ENCODE results near the gene DECR2.
"Not testable (repeated sequence)": the region's sequence is repeated elsewhere in the genome, so short reads cannot be mapped to it uniquely, and the experiment has no call there.

Gene DECR2

GRCh38 chr16:367333-367903 is 34.3 kb upstream of the DECR2 start:
- no peak for DNase-seq

- no peak for DNase-seq
Observed at GRCh38 chr16:368388-369158, 33.1 kb upstream of the DECR2 start.

DNA sequence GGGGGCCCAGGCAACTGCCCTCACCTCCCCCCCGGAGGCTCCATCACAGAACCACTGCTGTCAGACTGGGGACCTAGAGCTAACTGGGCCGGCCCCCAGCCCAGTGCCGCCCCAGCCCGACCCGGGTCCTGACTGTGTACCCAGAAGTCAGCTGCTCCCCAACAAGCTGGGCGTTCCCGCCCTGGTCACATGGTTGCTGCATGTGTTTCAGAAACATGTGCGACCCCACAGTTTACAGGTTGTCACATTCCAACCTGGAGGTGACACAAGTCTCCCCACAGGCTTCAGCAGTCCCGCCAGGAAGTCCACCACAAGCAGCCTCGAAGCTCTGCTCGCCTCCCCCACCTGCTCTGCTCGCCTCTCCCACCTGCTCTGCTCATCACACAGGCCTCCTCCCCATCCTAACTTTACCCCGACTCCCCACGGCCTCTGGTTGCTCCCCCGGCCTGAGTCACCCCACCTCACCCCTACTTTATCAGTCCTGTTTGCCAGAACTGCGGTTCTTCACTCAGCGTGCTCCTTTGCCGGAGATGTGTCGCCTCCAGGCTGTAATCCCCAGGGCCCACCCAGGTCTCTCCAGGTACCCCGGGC is 32.3 kb upstream of the DECR2 start:
- DNase-seq: no peak

- DNase-seq: no peak
Observed at GRCh38 chr16:369866-370436, 31.7 kb upstream of the DECR2 start.

GRCh38 chr16:370443-370842 is 31.2 kb upstream of the DECR2 start, which contains the start of gene MRPL28:
Gene MRPL28, minus strand, starts transcription at chr16:370538. Its CDS starts 320 bp downstream, at chr16:370218.
- peak; percentile 95 to 97 (median 97) for DNase-seq

GRCh38 chr16:370979-371514 is 30.6 kb upstream of the DECR2 start:
- no peak for DNase-seq

DNA sequence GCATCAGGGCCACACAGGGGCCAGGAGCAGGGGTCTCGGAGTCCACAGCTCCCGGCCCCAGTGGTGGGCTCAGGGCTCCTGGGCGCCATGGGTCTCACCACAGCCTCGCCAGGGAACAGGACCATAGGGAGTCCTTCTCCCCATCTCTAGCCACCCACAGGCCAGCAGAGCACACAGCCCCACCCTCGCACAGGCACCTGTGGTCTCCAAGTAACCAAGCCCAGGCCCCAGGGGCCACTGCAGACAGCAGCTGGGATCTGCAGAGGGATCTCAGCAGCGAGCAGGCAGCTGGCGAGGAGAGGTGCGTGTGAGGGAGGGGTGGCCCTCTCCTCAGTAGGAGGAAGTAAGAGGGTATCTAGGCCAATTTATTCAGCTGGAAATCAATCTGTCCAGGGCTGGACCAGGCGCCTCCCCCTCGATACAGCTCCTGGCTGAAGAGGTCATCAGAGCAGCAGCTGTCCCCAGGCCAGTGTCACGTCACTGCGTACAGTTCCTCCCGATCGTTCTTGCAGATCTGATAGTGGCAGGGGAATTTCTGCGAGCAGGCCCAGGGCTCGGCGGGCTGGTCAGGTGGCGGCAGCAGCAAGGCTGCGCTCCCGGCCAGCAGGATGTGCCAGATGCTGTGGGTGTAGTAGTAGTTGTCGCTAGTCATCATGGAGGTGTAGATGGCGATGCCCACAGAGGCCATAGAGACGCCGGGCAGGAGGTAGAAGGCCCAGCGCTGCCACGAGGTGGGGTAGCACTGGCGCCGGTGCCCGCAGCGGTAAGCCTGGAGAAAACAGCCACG is 30.0 kb upstream of the DECR2 start:
- no peak for DNase-seq

GRCh38 chr16:372302-372983 is 29.2 kb upstream of the DECR2 start:
- no peak for DNase-seq

GRCh38 chr16:373020-373598 is 28.6 kb upstream of the DECR2 start:
- no peak for DNase-seq

GRCh38 chr16:373848-374615 is 27.7 kb upstream of the DECR2 start:
- no peak for DNase-seq

DNA sequence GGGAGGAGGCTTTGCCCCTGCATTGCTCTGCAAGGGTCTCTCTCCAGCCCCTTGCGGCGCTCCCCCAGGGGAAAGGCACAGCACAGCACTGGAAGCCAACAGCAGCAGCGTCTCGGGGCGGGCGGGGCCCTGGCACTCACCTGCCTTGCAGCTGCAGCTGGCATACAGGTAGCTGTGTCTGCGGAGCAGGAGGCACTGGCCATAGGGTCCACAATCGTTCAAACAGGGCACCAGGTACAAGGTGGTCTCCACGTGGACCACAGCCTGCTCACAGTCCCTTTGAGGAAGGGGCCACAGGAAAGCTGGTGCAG is 27.1 kb upstream of the DECR2 start:
- no peak for DNase-seq

DNA sequence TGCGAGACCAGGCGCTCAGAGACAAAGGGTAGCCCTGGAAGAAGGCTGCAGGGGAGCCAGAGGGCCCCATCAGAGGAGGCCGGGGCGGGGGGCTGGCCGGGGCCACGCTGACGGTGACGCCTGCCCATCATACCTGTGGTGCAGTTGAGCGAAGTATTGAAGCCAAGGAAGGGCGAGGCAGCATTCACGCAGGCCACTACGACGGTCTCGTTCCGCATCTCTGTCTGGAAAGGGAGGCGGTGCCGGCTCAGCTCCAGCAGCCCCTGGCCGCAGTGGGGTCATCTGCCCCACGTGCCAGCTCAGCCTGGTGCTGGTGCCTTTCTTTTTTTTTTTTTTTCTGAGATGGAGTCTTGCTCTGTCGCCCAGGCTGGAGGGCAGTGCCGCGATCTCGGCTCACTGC is 26.5 kb upstream of the DECR2 start:
- no peak for DNase-seq

DNA sequence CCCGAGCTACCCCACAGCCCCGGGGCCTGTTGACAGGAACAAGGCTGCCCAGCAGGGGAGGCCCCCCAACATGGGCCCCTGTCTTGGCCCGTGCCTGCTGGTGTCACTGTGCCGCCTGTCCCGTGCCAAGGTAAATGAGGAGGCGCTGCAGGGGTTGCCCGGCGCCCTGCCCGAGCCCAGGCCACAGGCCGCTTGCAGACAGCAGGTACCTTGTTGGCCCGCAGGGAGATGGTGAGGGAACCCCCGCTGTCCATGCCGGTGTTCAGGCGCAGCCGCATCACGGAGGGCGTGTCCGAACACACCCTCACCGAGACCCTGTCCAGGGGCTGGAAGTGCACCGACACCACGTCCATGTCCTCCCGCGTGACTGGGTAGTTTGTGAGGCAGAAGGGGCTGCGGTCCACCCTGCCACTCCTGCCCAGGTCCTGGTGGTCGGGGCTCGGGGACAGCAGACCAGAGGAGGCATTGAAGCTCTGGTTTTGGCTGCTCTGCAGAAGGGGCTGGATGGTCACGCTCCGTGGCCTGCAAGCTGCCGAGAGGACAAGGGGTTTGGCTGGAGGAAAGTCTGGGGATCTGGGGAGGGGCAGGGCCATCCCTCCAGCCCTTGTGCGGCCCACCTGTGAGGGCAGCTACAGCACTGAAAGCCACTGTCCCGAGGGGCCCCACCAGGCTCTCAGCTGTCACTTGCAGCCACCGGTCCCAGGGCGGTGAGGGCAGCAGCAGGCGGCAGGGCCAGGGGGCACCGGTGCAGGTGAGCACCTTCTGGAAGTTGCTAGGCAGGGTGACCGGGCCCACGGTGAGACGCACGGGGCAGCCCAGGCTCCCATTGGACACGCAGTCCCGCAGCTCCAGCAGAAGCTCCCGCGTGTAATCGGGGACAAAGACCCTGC is 25.5 kb upstream of the DECR2 start:
- no peak for DNase-seq

DNA sequence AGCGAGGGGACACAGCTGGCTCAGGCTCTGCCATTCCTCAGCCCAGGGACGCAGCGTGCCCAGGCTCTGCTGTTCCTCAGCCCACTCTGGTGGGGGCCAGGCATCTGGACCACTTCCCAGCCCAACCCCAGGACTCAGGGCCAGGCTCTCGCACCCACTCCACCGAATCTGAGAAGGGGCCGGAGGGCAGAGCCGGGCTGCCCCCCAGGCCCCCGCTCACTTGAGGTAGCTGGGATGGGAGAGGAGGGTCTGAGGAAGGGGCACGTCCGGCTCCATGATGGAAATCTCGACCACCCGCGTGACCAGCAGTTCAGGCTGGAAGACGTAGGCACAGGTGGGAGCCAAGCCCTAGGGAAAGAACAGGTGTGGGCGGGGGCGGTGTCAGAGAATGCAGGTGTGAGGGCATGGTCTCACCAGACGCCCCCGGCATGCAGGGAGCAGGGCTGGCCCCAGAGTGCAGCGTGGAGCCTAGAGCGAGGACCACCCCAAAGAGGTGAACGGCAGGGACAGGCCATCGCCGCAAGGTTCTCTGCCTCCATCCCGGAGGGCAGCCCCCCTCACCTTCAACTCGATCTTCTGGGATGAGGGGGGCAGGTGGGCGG is 24.8 kb upstream of the DECR2 start:
- no peak for DNase-seq

GRCh38 chr16:377419-377951 is 24.2 kb upstream of the DECR2 start:
- no peak for DNase-seq

DNA sequence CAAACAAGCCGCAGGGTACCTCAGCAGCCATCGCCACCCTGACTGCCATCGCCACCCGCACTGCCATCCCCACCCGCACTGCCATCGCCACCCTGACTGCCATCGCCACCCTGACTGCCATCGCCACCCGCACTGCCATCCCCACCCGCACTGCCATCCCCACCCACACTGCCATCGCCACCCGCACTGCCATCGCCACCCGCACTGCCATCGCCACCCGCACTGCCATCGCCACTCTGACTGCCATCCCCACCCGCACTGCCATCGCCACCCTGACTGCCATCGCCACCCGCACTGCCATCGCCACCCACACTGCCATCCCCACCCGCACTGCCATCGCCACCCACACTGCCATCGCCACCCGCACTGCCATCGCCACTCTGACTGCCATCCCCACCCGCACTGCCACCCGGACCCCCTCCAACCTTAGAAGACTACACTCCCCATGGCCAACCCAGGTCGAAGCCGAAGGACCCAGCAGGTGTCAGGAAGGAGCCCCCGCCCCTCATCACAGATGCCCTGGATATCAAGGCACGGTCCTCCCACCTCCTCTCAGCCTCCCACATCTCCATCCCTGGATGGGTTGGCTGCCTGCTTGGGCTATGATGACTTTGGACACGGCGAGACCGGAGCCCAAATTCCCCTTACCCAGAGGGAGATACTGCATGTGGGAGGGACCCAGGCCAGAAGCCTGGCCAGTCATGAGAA is 23.4 kb upstream of the DECR2 start:
- not testable (repeated sequence) for DNase-seq

DNA sequence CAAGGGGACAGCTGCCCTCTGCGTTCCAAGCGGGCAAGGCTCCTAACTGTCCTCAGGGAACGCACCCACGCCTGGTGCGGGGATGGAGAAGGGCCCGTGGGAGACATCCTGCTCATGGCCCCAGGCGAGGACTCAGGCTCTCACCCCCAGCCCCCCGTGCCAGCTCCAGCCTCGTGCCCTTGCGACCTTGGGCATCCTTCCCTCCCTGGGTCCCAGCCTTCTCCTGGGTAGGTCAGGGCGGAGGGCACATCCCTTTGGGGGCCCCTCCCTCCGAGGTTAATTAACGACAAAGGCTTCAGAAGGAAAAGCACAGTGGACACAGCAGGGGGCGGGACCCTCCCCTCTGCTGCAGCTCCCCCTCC is 22.9 kb upstream of the DECR2 start:
- DNase-seq: no peak

GRCh38 chr16:379183-379960 is 22.3 kb upstream of the DECR2 start:
- DNase-seq: no peak

All from suppressor macrophage treated with lipopolysaccharide for 1 hour (primary cell).